Gastrocnemius medialis (tissue), 4 donors: ENCODE data around the gene PBX3.

Source experiments
- CTCF ChIP-seq, 5 experiments: fragments of 450-650 bp in 3 of 5; fragments of 200-600 bp in 2 of 5; sonication (generic) in 2 of 5; IDR thresholded peaks in 4 of 5; conservative IDR thresholded peaks in 1 of 5; 1 replicate in 4 of 5; 2 replicates in 1 of 5; pipeline ENCODE4 v1.5.1; 2016 to 2019; ENCODE audit warnings: antibody characterized with exemption in 5 of 5, mild to moderate bottlenecking in 3 of 5, moderate library complexity in 3 of 5
- POLR2A ChIP-seq, 2 donors: fragments of 450-650 bp; IDR thresholded peaks; one replicate each; pipeline ENCODE4 v1.6.1; 2017; ENCODE audit warnings: antibody characterized with exemption in 2 of 2, mild to moderate bottlenecking in 2 of 2, moderate library complexity in 2 of 2

GRCh38 chr9:125739436-125739835 lies 7.7 kb upstream of the PBX3 start:
- TF ChIP-seq CTCF (IDR thresholded peaks at IDR 0.05 in 4 of 5, conservative IDR thresholded peaks at IDR 0.05 in 1 of 5) (no peak), POLR2A (IDR thresholded peaks at IDR 0.05) (no peak)
